AG09319 (cell line): ENCODE data around the gene GLYATL3.
"Not testable (repeated sequence)": the region's sequence is repeated elsewhere in the genome, so short reads cannot be mapped to it uniquely, and the experiment has no call there.

ENCODE experiments used
- DNase-seq: peaks from one replicate; pipeline ENCODE4 v3.0.0-alpha.2; 2010; ENCODE audit warnings: low read depth; ENCODE audit errors: extremely low read depth
- TF ChIP-seq, protein P1 (sequence below): IDR thresholded peaks from 2 replicates; pipeline ENCODE4 v1.5.1; 2011; ENCODE audit warnings: low read depth, mild to moderate bottlenecking, inconsistent platforms, low read length, moderate library complexity

GLYATL3 gene

DNA sequence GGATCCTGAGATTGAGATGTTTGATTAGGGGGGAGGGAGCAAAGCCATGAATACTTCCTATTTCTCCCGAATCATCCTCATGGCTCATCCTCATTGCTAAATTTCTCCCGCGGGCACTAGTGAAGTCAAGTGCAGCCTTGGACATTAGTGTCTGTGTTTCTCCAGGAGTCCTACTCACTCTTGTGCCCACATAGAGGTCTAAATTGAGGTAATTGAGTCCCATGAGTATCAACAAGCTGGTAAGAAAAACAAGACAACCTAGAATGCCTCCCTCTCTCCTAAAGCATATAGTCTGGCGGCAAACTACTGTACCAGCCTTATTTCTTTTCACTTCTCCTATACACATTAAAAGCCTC is 36.1 kb upstream of the GLYATL3 start:
- DNase-seq = no peak
- TF ChIP-seq, protein P1, sequence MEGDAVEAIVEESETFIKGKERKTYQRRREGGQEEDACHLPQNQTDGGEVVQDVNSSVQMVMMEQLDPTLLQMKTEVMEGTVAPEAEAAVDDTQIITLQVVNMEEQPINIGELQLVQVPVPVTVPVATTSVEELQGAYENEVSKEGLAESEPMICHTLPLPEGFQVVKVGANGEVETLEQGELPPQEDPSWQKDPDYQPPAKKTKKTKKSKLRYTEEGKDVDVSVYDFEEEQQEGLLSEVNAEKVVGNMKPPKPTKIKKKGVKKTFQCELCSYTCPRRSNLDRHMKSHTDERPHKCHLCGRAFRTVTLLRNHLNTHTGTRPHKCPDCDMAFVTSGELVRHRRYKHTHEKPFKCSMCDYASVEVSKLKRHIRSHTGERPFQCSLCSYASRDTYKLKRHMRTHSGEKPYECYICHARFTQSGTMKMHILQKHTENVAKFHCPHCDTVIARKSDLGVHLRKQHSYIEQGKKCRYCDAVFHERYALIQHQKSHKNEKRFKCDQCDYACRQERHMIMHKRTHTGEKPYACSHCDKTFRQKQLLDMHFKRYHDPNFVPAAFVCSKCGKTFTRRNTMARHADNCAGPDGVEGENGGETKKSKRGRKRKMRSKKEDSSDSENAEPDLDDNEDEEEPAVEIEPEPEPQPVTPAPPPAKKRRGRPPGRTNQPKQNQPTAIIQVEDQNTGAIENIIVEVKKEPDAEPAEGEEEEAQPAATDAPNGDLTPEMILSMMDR = no peak

DNA sequence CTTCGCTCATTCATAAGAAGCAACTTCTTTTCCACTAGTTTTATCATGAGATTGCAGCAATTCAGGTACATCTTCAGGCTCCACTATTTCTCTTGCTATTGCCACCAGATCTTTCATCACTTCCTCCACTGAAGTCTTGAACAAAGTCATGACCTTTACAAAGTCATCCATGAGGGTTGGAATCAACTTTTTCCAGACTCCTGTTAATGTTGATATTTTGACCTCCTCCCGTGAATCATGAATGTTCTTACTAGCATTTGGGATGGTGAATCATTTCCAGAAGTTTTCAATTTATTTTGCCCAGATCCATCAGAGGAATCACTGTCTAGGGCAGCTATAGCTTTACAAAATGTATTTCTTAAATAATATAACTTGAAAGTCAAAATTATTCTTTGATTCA is 35.0 kb upstream of the GLYATL3 start:
- TF ChIP-seq, protein P1 = no peak
- DNase-seq = no peak

DNA sequence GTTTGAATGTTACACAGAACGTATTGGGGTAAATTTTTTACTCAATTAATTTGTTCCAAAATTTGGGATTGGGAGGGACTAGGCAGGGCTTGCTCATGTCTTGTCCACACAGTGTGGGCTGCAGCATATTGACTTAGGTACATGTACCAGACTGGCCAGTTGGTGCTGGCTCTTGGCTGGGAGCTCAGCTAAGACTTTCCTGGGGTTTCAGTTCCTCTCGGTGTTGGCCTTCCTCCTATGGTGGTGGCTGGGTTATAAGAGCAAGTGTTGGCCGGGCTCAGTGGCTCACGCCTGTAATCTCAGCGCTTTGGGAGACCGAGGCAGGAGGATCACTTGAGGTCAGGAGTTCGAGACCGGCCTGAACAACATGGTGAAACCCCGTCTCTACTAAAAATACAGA is 31.7 kb upstream of the GLYATL3 start:
- DNase-seq = no peak
- TF ChIP-seq, protein P1 = no peak

DNA sequence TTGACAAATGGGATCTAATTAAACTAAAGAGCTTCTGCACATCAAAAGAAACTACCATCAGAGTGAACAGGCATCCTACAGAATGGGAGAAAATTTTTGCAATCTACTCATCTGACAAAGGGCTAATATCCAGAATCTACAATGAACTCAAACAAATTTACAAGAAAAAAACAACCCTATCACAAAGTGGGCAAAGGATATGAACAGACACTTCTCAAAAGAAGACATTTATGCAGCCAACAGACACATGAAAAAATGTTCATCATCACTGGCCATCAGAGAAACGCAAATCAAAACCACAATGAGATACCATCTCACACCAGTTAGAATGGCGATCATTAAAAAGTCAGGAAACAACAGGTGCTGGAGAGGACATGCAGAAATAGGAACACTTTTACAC is 23.2 kb upstream of the GLYATL3 start:
- DNase-seq = not testable (repeated sequence)

DNA sequence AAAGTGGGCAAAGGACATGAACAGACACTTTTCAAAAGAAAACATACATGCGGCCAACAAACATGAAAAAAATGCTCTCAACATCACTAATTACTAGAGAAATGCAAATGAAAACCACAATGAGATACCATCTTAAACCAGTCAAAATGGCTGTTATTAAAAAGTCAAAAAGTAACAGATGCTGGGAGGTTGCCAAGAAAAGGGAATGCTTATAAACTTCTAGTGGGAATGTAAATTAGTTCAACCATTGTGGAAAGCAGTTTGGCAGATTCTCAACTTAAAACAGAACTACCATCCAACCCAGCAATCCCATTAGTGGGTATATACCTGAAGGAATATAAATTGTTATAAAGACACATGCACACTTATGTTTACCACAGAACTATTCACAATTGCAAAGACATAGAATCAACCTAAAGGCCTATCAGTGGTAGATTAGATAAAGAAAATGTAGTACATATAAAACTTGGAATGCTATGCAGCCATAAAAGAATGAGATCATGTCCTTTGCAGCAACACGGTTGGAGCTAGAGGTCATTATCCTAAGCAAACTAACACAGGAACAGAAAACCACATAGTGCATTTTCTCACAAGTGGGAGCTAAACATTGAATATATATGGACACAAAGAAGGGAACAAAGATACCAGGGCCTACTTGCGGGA is 20.3 kb upstream of the GLYATL3 start:
- DNase-seq = no peak
- TF ChIP-seq, protein P1 = no peak

DNA sequence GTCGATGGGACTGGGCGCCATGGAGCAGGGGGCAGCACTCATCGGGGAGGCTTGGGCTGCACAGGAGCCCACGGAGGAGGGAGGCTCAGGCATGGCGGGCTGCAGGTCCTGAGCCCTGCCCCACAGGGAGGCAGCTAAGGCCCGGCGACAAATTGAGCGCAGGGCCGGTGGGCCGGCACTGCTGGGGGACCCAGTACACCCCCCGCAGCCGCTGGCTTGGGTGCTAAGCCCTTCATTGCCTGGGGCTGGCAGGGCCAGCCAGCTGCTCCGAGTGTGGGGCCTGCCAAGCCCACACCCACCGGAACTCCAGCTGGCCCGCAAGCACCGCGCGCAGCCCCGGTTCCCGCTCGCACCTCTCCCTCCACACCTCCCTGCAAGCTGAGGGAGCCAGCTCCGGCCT is 17.9 kb upstream of the GLYATL3 start:
- not testable (repeated sequence) for DNase-seq

DNA sequence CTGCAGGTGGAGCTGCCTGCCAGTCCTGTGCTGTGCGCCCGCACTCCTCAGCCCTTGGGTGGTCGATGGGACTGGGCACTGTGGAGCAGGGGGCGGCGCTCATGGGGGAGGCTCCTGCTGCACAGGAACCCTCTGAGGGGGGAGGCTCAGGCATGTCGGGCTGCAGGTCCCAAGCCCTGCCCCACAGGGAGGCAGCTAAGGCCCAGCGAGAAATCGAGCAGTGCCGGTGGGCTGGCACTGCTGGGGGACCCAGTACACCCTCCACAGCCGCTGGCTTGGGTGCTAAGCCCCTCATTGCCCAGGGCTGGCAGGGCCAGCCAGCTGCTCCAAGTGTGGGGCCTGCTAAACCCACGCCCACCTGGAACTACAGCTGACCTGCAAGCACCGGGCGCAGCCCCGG is 16.3 kb upstream of the GLYATL3 start:
- not testable (repeated sequence) for DNase-seq

DNA sequence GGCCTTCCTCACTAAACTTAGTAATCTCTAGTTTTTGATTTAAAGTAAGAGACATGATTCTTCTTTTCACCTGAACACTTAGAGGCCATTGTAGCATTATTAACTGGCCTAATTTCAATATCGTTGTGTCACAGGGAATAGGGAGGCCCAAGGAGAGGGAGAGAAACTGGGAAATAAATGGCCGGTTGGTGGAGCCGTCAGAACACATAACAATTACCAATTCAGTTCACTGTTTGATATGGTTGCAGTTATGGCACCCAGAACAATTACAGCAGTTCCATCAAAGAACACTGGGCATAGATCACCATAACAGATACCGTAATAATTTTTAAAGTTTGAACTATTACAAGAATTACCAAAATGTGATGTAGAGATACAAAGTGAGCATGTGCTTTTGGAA is 9.1 kb upstream of the GLYATL3 start:
- TF ChIP-seq, protein P1 = no peak

DNA sequence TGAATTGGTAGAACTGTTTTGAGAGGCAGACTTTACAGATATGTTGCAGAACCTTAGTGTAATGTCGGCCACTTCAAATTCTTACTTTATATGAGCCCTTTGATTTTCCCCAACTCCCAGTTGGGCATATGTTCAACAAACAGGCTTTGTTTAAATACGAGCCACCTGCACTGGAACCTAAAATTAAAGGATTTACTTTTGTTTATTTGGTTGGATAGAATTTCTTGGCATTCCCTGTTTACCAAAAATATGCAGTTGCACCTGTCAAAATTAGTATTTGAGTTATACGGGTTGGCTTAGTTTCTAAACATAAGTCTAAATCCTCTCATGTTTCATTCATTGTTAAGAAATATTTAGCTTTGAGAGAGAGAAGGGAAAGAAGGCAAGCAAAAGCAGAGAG is 2.4 kb upstream of the GLYATL3 start:
- DNase-seq = no peak
- TF ChIP-seq, protein P1 = no peak

More for the DNA sequence above, 9.1 kb upstream of the GLYATL3 start:
- DNase-seq = no peak
